Measurements from ENCODE around the gene PALB2.

PALB2 gene

GRCh38 chr16:23640931-23641765 lies at the start of gene PALB2, which contains the start of gene DCTN5:
TSS of gene PALB2 (minus strand) at chr16:23641310. CDS start at chr16:23641157, 153 bp downstream.
TSS of gene DCTN5 (plus strand) at chr16:23641466. CDS start at chr16:23641543, 77 bp downstream.
- peak; percentile 95 for DNase-seq

GRCh38 chr16:23689442-23690187 lies 48.5 kb upstream of the PALB2 start:
- no peak for DNase-seq

- no peak for DNase-seq
Measured at GRCh38 chr16:23687034-23687808, 46.1 kb upstream of the PALB2 start.

GRCh38 chr16:23683487-23683886 lies 42.4 kb upstream of the PALB2 start:
- no peak for DNase-seq

GRCh38 chr16:23682181-23682580 lies 41.1 kb upstream of the PALB2 start:
- DNase-seq, result no peak

- no peak for DNase-seq
Measured at GRCh38 chr16:23679986-23680336, 38.9 kb upstream of the PALB2 start.

- DNase-seq, result peak; percentile 64
Measured at GRCh38 chr16:23679274-23679985, 38.3 kb upstream of the PALB2 start.

GRCh38 chr16:23678430-23679273 lies 37.5 kb upstream of the PALB2 start, which contains the start of gene PLK1:
TSS of gene PLK1 (plus strand) at chr16:23678889. CDS start at chr16:23678933, 44 bp downstream.
- DNase-seq, result peak; percentile 92

GRCh38 chr16:23676924-23677480 lies 35.9 kb upstream of the PALB2 start:
- DNase-seq, result no peak

GRCh38 chr16:23673971-23674614 lies 33.0 kb upstream of the PALB2 start:
- DNase-seq, result no peak

- DNase-seq, result no peak
Measured at GRCh38 chr16:23670137-23670776, 29.1 kb upstream of the PALB2 start.

GRCh38 chr16:23668873-23669272 lies 27.8 kb upstream of the PALB2 start:
- DNase-seq, result no peak

- DNase-seq, result no peak
Measured at GRCh38 chr16:23668225-23668624, 27.1 kb upstream of the PALB2 start.

GRCh38 chr16:23667355-23667659 lies 26.2 kb upstream of the PALB2 start:
- no peak for DNase-seq

- DNase-seq, result no peak
Measured at GRCh38 chr16:23666571-23667354, 25.7 kb upstream of the PALB2 start.

- DNase-seq, result no peak
Measured at GRCh38 chr16:23663918-23664317, 22.8 kb upstream of the PALB2 start.

GRCh38 chr16:23651943-23652468 lies 10.9 kb upstream of the PALB2 start:
- DNase-seq, result no peak

GRCh38 chr16:23650674-23651416 lies 9.7 kb upstream of the PALB2 start:
- no peak for DNase-seq
